Measurements from ENCODE around the gene RS1.

GRCh38 chrX:18639280-18639679, 32.6 kb downstream of the RS1 start:
- TF ChIP-seq CTCF (IDR thresholded peaks at IDR 0.05): no peak
- no peak for TF ChIP-seq POLR2A (IDR thresholded peaks at IDR 0.05)
